ENCODE data around the gene DNAJC10. TPM values are rescaled to one million over a fixed set of nuclear protein-coding genes. Genes with fewer than 3 reads are reported as not detected.

DNAJC10 gene
- total RNA-seq (100 to 1,000 TPM in 1 of 7 donors, 10 to 100 TPM in 6; 31.7 to 103 (median 68.4) TPM), polyA plus RNA-seq (10 to 100 TPM; 23.4 to 52.3 TPM)
- long read RNA-seq, donor 1, full-length matches to known transcripts = 15 of 61 reads
- long read RNA-seq, donor 1, partial matches to known transcripts = 36 of 61 reads
- long read RNA-seq, donor 1, other reads (novel, unspliced or antisense) = 10 of 61 reads
- long read RNA-seq, donor 2, full-length matches to known transcripts = 4 of 12 reads
- long read RNA-seq, donor 2, partial matches to known transcripts = 8 of 12 reads
- long read RNA-seq, donor 2, other reads (novel, unspliced or antisense) = 0 of 12 reads
- long read RNA-seq, donor 3, full-length matches to known transcripts = 102 of 138 reads
- long read RNA-seq, donor 3, partial matches to known transcripts = 10 of 138 reads
- long read RNA-seq, donor 3, other reads (novel, unspliced or antisense) = 26 of 138 reads

- H3K4me1 ChIP-seq (ENCODE audit: insufficient read depth) = peaks cover 1% of the 10 kb centered on the region
- peak within 1 kb of the TSS; percentile 71 to 84 for H3K27ac ChIP-seq
- DNase-seq = peak; percentile 84 to 90 (median 89)
- 0% methylated on average over 59 to 69 of the region's 69 CpGs for WGBS, 3 donors
- H3K27me3 ChIP-seq = no peaks in the 10 kb centered on the region
- intact Hi-C loops (cut with DNase I) = no loop called here
- H3K36me3 ChIP-seq = no peaks in the 10 kb centered on the region
- H3K9me3 ChIP-seq = no peaks in the 10 kb centered on the region
- TF ChIP-seq EP300 (IDR thresholded peaks at IDR 0.05) (no peak), POLR2A (IDR thresholded peaks at IDR 0.05) (no peak), CTCF (IDR thresholded peaks at IDR 0.05) (no peak)
- H3K4me3 ChIP-seq = peak within 1 kb of the TSS; percentile 80
Observed at GRCh38 chr2:182715892-182716649, at the start of gene DNAJC10. TSS of gene DNAJC10 (plus strand) at chr2:182716257. CDS start at chr2:182718087, 1,830 bp downstream.

- intact Hi-C loops (cut with DNase I) = no loop called here
- 71 to 90% (median 86%) methylated on average over 1 of the region's 1 CpG for WGBS, 3 donors
Observed at GRCh38 chr2:182666674-182667314, 49.3 kb upstream of the DNAJC10 start.

GRCh38 chr2:182667315-182667695, 48.8 kb upstream of the DNAJC10 start:
- TF ChIP-seq EP300 (IDR thresholded peaks at IDR 0.05) (no peak), POLR2A (IDR thresholded peaks at IDR 0.05) (no peak), CTCF (IDR thresholded peaks at IDR 0.05) (no peak)
- Histone ChIP-seq H3K27ac (no peak overlapping the region), H3K4me1 (ENCODE audit: insufficient read depth) (no peaks in the 10 kb centered on the region), H3K36me3 (no peaks in the 10 kb centered on the region), H3K27me3 (no peaks in the 10 kb centered on the region), H3K4me3 (no peak overlapping the region), H3K9me3 (no peaks in the 10 kb centered on the region)
- DNase-seq = no peak
- intact Hi-C loops (cut with DNase I) = no loop called here
- WGBS, 3 donors = 60 to 84% (median 74%) methylated on average over 1 of the region's 1 CpG

More at GRCh38 chr2:182666674-182667314, 49.3 kb upstream of the DNAJC10 start:
- H3K36me3 ChIP-seq = no peaks in the 10 kb centered on the region
- TF ChIP-seq POLR2A (IDR thresholded peaks at IDR 0.05) (no peak), CTCF (IDR thresholded peaks at IDR 0.05) (no peak)
- H3K27ac ChIP-seq = no peak overlapping the region
- H3K9me3 ChIP-seq = no peaks in the 10 kb centered on the region
- no peaks in the 10 kb centered on the region for H3K4me1 ChIP-seq (ENCODE audit: insufficient read depth)
- no peak for DNase-seq
- no peaks in the 10 kb centered on the region for H3K27me3 ChIP-seq
- no peak overlapping the region for H3K4me3 ChIP-seq

GRCh38 chr2:182668671-182669070, 47.4 kb upstream of the DNAJC10 start:
- Histone ChIP-seq H3K9me3 (no peaks in the 10 kb centered on the region), H3K4me1 (ENCODE audit: insufficient read depth) (no peaks in the 10 kb centered on the region), H3K4me3 (no peak overlapping the region), H3K27ac (no peak overlapping the region), H3K27me3 (no peaks in the 10 kb centered on the region), H3K36me3 (no peaks in the 10 kb centered on the region)
- WGBS, 3 donors = 69 to 75% (median 71%) methylated on average over 6 of the region's 6 CpGs
- TF ChIP-seq CTCF (IDR thresholded peaks at IDR 0.05) (no peak), EP300 (IDR thresholded peaks at IDR 0.05) (no peak), POLR2A (IDR thresholded peaks at IDR 0.05) (no peak)
- DNase-seq = no peak
- intact Hi-C loops (cut with DNase I) = no loop called here

Measured in ovary (tissue), 10 donors.